ENCODE measurements around the gene NHLRC4. TPM values are rescaled to one million over a fixed set of nuclear protein-coding genes. Genes with fewer than 3 reads are reported as not detected.

The NHLRC4 gene
- total and polyA plus RNA-seq, 2 of the 4 experiments (the other 2 are of a cell fraction): 0.72 to 0.84 TPM

DNA sequence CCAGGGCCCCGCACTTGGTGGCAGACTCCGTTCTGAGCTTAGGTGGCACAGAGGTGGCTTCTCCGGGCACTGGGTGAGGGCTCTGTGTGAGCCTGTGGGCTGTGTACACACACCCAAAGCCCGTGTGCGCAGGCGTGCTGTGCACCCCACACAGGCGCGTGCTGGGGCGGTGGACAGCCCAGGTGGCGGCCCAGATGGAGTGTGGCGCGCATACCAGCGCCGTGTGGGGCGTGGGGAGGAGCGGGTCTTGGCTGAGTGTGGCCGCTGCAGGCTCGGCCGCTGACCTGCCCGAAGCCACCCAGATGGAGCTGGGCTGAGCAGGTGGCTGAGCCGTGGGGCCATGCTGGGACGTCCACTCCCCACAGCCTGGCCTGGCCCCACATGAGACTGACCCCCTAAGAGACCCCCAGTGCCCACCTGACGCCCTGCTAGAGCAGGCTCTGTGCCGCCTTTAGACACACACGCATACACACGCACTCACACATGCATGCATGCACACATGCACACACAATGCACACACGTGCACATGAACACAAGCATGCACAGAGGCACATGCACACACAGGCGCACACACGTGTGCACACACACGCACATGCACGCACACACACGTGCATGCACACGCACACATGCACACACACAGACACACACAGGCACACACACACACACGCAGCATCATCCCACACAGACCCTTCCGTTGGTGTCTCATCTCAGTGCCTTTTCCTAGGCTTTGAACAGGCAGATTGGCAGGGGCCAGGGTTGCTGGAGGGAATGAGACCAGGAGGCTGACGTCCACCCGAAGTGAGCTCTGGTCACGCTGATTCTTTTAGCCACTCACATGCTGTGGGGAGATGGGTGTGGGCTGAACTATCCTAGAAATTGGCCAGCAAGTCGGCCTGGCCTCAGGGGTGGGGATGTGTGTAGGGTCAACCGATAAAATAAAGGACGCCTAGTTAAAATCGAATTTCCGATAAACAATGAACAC, 4.6 kb upstream of the NHLRC4 start:
- no peak overlapping the region for H3K4me3 ChIP-seq (ENCODE audit: insufficient read depth, low read depth, low read length)
- peaks cover 48% of the 10 kb centered on the region for H3K27me3 ChIP-seq (ENCODE audit: control insufficient read depth, insufficient read depth, low read length)
- H2BK5ac ChIP-seq (ENCODE audit: low read depth, low read length, poor library complexity, severe bottlenecking): no peak overlapping the region
- H4K5ac ChIP-seq (ENCODE audit: low read depth, low read length): no peak overlapping the region
- H3K14ac ChIP-seq (replicated peaks; ENCODE audit: low read depth, low read length): no peak overlapping the region
- BruUV-seq (replicated peaks): no TSS peak
- no peak overlapping the region for H3K27ac ChIP-seq (ENCODE audit: insufficient read depth, low read length)
- no peak overlapping the region for H3K4ac ChIP-seq (ENCODE audit: low read depth, low read length)
- H2AK5ac ChIP-seq (ENCODE audit: low read depth, low read length): no peak overlapping the region
- intact Hi-C loops (cut with micrococcal nuclease) (no loop called here), dilution Hi-C loops (cut with HindIII; ENCODE audit: low sequenced_read_pairs, unreplicated experiment) (no loop called here), in situ Hi-C loops (cut with MboI; ENCODE audit: low sequenced_read_pairs) (no loop called here)
- no peak overlapping the region for H2BK15ac ChIP-seq (ENCODE audit: low read depth, low read length)
- H3K4me2 ChIP-seq (ENCODE audit: low read depth, low read length): no peak overlapping the region
- no peak overlapping the region for H3K18ac ChIP-seq (ENCODE audit: low read depth, low read length)
- TF ChIP-seq, protein P1, sequence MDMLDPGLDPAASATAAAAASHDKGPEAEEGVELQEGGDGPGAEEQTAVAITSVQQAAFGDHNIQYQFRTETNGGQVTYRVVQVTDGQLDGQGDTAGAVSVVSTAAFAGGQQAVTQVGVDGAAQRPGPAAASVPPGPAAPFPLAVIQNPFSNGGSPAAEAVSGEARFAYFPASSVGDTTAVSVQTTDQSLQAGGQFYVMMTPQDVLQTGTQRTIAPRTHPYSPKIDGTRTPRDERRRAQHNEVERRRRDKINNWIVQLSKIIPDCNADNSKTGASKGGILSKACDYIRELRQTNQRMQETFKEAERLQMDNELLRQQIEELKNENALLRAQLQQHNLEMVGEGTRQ (IDR thresholded peaks at IDR 0.05; ENCODE audit: low read depth, low read length): no peak
- no peak for TF ChIP-seq RFX5 (IDR thresholded peaks at IDR 0.05; ENCODE audit: low read depth, low read length)
- ATAC-seq (ENCODE audit: low read depth) (no peak), DNase-seq (no peak)
- no peaks in the 10 kb centered on the region for H3K36me3 ChIP-seq (ENCODE audit: control insufficient read depth, insufficient read depth, low read length)
- no peak overlapping the region for H4K91ac ChIP-seq (ENCODE audit: insufficient read depth, low read depth, low read length)
- peaks cover 5% of the 10 kb centered on the region; the same call in 1 of the 2 replicates for H4K20me1 ChIP-seq (ENCODE audit: insufficient read depth, low read length)
- H2AK9ac ChIP-seq (replicated peaks; ENCODE audit: low read depth, low read length, poor library complexity): peak overlapping the region; percentile 37
- WGBS, 2 experiments (ENCODE audit: extremely low coverage in 2 of 2, insufficient read length in 1 of 2): 75% methylated on average over 15 of the region's 43 CpGs; no CpG with 5 or more reads in 1 of the 2 experiments
- H3K4me1 ChIP-seq (ENCODE audit: control insufficient read depth, insufficient read depth, low read length): peaks cover 13% of the 10 kb centered on the region
- no peak overlapping the region for H2BK20ac ChIP-seq (ENCODE audit: low read depth, low read length)
- no peak overlapping the region for H3K56ac ChIP-seq (ENCODE audit: extremely low read depth, insufficient read depth, low read length)
- no peak overlapping the region for H2BK120ac ChIP-seq (ENCODE audit: low read depth, low read length)
- H3K9ac ChIP-seq (ENCODE audit: low read depth, low read length): no peak overlapping the region
- ChIA-PET POLR2A (ENCODE audit: unreplicated experiment) (no interaction called here), CTCF (no interaction called here)
- peak overlapping the region; percentile 49; the same call in 1 of the 2 replicates for H3K23ac ChIP-seq (ENCODE audit: low read depth, low read length)
- H2AFZ ChIP-seq (replicated peaks; ENCODE audit: low read length, poor library complexity): peak overlapping the region; percentile 44
- H3K9me3 ChIP-seq (ENCODE audit: control insufficient read depth, insufficient read depth, low read length): no peaks in the 10 kb centered on the region
- H3K9me1 ChIP-seq (ENCODE audit: insufficient read depth, low read length): peaks cover 4% of the 10 kb centered on the region
- H4K8ac ChIP-seq (ENCODE audit: low read depth in 2 of 2, low read length in 2 of 2): no peak overlapping the region
- no peaks in the 10 kb centered on the region for H3K79me1 ChIP-seq (ENCODE audit: low read depth in 1 of 2, low read length in 2 of 2)
